Choroid plexus epithelial cell (primary cell): Measurements from ENCODE around the gene SPRED2.

Source experiments
- DNase-seq: peaks from one replicate; pipeline ENCODE4 v3.0.0-alpha.2; 2010; ENCODE audit warnings: low read depth
- H3K4me3 ChIP-seq: 2 replicates; pipeline ENCODE4 v1.5.1; 2011; ENCODE audit warnings: low read depth, mild to moderate bottlenecking, control low read depth, low read length, moderate library complexity
- CTCF ChIP-seq: conservative IDR thresholded peaks from 2 replicates; pipeline ENCODE4 v1.5.1; 2011; ENCODE audit warnings: low read depth, mild to moderate bottlenecking, control low read depth, inconsistent platforms, low read length, moderate library complexity

Gene SPRED2

GRCh38 chr2:65396348-65397026 is 35.9 kb downstream of the SPRED2 start:
- peak; percentile 44 for DNase-seq
- H3K4me3 ChIP-seq = no peak overlapping the region
- no peak for TF ChIP-seq CTCF

GRCh38 chr2:65395621-65396347 is 36.6 kb downstream of the SPRED2 start:
- no peak for TF ChIP-seq CTCF
- DNase-seq = no peak

GRCh38 chr2:65393743-65394422 is 38.5 kb downstream of the SPRED2 start:
- H3K4me3 ChIP-seq = no peak overlapping the region
- TF ChIP-seq CTCF = no peak
- DNase-seq = no peak

More at GRCh38 chr2:65395621-65396347, 36.6 kb downstream of the SPRED2 start:
- H3K4me3 ChIP-seq = no peak overlapping the region

GRCh38 chr2:65393046-65393445 is 39.4 kb downstream of the SPRED2 start:
- H3K4me3 ChIP-seq = no peak overlapping the region
- no peak for TF ChIP-seq CTCF
- DNase-seq = no peak

GRCh38 chr2:65392609-65393008 is 39.8 kb downstream of the SPRED2 start:
- no peak overlapping the region for H3K4me3 ChIP-seq
- no peak for TF ChIP-seq CTCF
- no peak for DNase-seq

- no peak overlapping the region for H3K4me3 ChIP-seq
- no peak for TF ChIP-seq CTCF
- no peak for DNase-seq
Observed at GRCh38 chr2:65390134-65390533, 42.3 kb downstream of the SPRED2 start.

GRCh38 chr2:65389476-65389875 is 42.9 kb downstream of the SPRED2 start:
- no peak for DNase-seq
- TF ChIP-seq CTCF = no peak
- no peak overlapping the region for H3K4me3 ChIP-seq
